HL-60 (cell line): Measurements from ENCODE around the gene ARMCX2.

Experiments used
- DNase-seq, 2 experiments: peaks; one replicate each; pipeline ENCODE4 v3.0.0-alpha.2; 2010 to 2020; ENCODE audit warnings: low read depth in 1 of 2, low spot score in 1 of 2
- H3K27ac ChIP-seq: fragments of 250-450 bp; sonication (Bioruptor Pico); replicated peaks from 2 replicates; pipeline ENCODE4 v1.5.1; 2020; ENCODE audit warnings: mild to moderate bottlenecking, moderate library complexity
- H3K27me3 ChIP-seq: fragments of 250-450 bp; sonication (Bioruptor Pico); 2 replicates; pipeline ENCODE4 v1.5.1; 2021; ENCODE audit warnings: mild to moderate bottlenecking, moderate library complexity; ENCODE audit not compliant: insufficient read depth, poor library complexity, severe bottlenecking
- H3K4me3 ChIP-seq: replicated peaks from 2 replicates; pipeline ENCODE4 v1.5.1; 2011; ENCODE audit warnings: mild to moderate bottlenecking, control low read depth, low read length; ENCODE audit not compliant: insufficient read depth
- GABPA ChIP-seq: IDR thresholded peaks from 2 replicates; pipeline ENCODE4 v1.6.1; 2012; ENCODE audit warnings: low read depth
- POLR2AphosphoS5 ChIP-seq: IDR thresholded peaks from 2 replicates; pipeline ENCODE4 v1.6.1; 2012; ENCODE audit warnings: low read depth
- REST ChIP-seq: IDR thresholded peaks from 2 replicates; pipeline ENCODE4 v1.6.1; 2012; ENCODE audit warnings: low read depth; ENCODE audit not compliant: insufficient replicate concordance
- SPI1 ChIP-seq: IDR thresholded peaks from 2 replicates; pipeline ENCODE4 v1.6.1; 2012; ENCODE audit warnings: low read depth, mild to moderate bottlenecking, borderline replicate concordance
- TF ChIP-seq, protein P1 (sequence below): IDR thresholded peaks from one replicate; pipeline ENCODE4 v1.5.1; 2011; ENCODE audit warnings: low read length, control low read depth, inconsistent platforms; ENCODE audit not compliant: insufficient read depth

ARMCX2 gene

GRCh38 chrX:101642093-101642492 is 17.6 kb downstream of the ARMCX2 start:
- no peak for DNase-seq
- H3K4me3 ChIP-seq = no peak overlapping the region
- no peaks in the 10 kb centered on the region for H3K27me3 ChIP-seq
- TF ChIP-seq POLR2AphosphoS5 (no peak), GABPA (no peak), REST (no peak), SPI1 (no peak)
- TF ChIP-seq, protein P1, sequence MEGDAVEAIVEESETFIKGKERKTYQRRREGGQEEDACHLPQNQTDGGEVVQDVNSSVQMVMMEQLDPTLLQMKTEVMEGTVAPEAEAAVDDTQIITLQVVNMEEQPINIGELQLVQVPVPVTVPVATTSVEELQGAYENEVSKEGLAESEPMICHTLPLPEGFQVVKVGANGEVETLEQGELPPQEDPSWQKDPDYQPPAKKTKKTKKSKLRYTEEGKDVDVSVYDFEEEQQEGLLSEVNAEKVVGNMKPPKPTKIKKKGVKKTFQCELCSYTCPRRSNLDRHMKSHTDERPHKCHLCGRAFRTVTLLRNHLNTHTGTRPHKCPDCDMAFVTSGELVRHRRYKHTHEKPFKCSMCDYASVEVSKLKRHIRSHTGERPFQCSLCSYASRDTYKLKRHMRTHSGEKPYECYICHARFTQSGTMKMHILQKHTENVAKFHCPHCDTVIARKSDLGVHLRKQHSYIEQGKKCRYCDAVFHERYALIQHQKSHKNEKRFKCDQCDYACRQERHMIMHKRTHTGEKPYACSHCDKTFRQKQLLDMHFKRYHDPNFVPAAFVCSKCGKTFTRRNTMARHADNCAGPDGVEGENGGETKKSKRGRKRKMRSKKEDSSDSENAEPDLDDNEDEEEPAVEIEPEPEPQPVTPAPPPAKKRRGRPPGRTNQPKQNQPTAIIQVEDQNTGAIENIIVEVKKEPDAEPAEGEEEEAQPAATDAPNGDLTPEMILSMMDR = no peak
- H3K27ac ChIP-seq = no peak overlapping the region

DNA sequence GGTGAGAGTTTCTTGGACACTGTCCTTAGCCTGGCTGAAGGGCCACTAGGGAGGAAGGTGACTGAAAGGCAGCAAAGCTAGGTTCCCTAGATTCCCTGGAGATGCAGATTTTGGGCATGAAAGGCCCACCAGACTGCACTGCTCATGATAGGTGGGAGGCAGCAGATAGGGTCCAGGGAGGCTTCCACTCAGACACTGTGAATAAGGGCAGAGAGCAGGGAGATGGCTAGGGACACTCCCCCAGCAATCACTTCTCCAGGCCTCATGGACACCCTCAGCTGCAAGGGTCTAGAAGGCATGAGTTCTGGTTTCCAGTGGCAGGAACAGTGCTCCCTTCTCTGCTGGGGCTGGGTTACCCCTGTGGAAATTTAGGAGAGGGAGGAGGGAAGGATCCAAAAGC is 20.1 kb downstream of the ARMCX2 start:
- H3K27ac ChIP-seq = no peak overlapping the region
- DNase-seq = no peak
- H3K27me3 ChIP-seq = no peaks in the 10 kb centered on the region
- TF ChIP-seq GABPA (no peak), REST (no peak), SPI1 (no peak), POLR2AphosphoS5 (no peak)
- TF ChIP-seq, protein P1 = no peak
- no peak overlapping the region for H3K4me3 ChIP-seq

GRCh38 chrX:101619364-101619763 is 40.3 kb downstream of the ARMCX2 start:
- H3K4me3 ChIP-seq = no peak overlapping the region
- H3K27me3 ChIP-seq = no peaks in the 10 kb centered on the region
- no peak for DNase-seq
- H3K27ac ChIP-seq = no peak overlapping the region
- TF ChIP-seq SPI1 (no peak), GABPA (no peak), POLR2AphosphoS5 (no peak)

GRCh38 chrX:101617211-101618191 is 42.1 kb downstream of the ARMCX2 start, which contains the start of gene ARMCX6:
Gene ARMCX6, minus strand, starts transcription at chrX:101618000. Its CDS starts 1,380 bp downstream, at chrX:101616620.
- Histone ChIP-seq H3K27ac (no peak within 1 kb of the TSS), H3K4me3 (peak within 1 kb of the TSS; percentile 38), H3K27me3 (no peaks in the 10 kb centered on the region)
- DNase-seq = peak; percentile 10 to 29
- TF ChIP-seq REST (no peak), SPI1 (no peak)
